ENCODE data around the gene DHX35. TPM values are rescaled to one million over a fixed set of nuclear protein-coding genes. Genes with fewer than 3 reads are reported as not detected.

Gene DHX35
- total RNA-seq, 1 experiment from 2014 or later, result 15.9 TPM

DNA sequence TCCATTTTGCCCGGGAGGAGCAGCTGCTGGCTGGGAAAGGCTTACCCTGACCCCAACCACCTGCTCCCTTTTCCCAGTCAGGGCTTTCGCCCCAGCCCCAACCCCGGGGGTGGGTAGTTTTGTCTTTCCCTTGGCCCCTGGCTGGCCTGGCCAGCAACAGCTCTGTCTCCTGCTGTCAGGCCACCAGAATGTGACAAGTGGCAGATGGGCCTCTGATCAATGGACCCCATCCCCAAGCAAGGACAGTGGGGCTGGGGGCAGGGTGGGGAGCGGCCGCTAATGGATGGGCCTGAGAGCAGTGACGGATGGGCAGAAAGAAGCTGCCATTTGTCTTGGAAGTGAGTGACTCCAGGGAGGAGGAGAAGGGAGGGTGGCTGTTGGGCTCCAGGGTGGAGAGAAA lies 121.6 kb downstream of the DHX35 start:
- H3K27me3 ChIP-seq (replicated peaks; ENCODE audit: insufficient read depth, low read depth, low read length, poor library complexity), result peaks cover 12% of the 10 kb centered on the region
- intact Hi-C loops (cut with micrococcal nuclease; ENCODE audit: unreplicated experiment), result no loop called here
- no peak for DNase-seq (ENCODE audit: low spot score)
- no TSS peak for BruUV-seq (replicated peaks)
- ChIA-PET CTCF (no interaction called here), POLR2A (ENCODE audit: low non-redundant PET) (no interaction called here)
- H3K36me3 ChIP-seq (ENCODE audit: insufficient read depth, low read length, poor library complexity, severe bottlenecking), result no peaks in the 10 kb centered on the region
- no peaks in the 10 kb centered on the region for H3K9me3 ChIP-seq (ENCODE audit: low read depth, low read length, poor library complexity, severe bottlenecking)
- no peak overlapping the region for H3K27ac ChIP-seq (ENCODE audit: low read depth, low read length, poor library complexity, severe bottlenecking)
- no peaks in the 10 kb centered on the region for H3K4me1 ChIP-seq (ENCODE audit: insufficient read depth, low read length, poor library complexity, severe bottlenecking)
- no peak overlapping the region for H3K4me3 ChIP-seq (ENCODE audit: low read depth, low read length, poor library complexity, severe bottlenecking)
- TF ChIP-seq EZH2 (IDR thresholded peaks at IDR 0.05; ENCODE audit: borderline replicate concordance, low read depth, low read length, poor library complexity, severe bottlenecking), result no peak
- TF ChIP-seq, protein P1, sequence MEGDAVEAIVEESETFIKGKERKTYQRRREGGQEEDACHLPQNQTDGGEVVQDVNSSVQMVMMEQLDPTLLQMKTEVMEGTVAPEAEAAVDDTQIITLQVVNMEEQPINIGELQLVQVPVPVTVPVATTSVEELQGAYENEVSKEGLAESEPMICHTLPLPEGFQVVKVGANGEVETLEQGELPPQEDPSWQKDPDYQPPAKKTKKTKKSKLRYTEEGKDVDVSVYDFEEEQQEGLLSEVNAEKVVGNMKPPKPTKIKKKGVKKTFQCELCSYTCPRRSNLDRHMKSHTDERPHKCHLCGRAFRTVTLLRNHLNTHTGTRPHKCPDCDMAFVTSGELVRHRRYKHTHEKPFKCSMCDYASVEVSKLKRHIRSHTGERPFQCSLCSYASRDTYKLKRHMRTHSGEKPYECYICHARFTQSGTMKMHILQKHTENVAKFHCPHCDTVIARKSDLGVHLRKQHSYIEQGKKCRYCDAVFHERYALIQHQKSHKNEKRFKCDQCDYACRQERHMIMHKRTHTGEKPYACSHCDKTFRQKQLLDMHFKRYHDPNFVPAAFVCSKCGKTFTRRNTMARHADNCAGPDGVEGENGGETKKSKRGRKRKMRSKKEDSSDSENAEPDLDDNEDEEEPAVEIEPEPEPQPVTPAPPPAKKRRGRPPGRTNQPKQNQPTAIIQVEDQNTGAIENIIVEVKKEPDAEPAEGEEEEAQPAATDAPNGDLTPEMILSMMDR (conservative IDR thresholded peaks at IDR 0.05; ENCODE audit: low read depth, low read length), result no peak

DNA sequence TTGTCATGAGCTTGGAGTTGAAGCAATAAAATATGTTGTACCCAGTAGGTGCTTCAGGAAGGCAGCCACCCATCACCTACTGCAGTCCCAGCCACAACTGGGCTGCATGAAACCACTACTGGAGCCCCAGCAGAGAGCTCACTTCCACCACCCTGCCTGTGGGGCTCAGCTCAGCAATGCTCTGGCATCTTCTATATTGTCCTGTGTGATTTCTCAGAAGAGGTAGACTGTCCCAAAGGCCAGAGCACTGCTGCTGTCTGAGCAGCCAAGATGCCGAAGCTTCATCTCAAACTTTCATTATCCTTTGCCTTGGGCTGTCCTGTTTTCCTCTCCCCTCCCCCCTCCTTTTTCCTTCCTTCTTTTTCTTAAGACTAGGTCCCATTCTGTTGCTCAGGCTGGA lies 126.9 kb downstream of the DHX35 start:
- DNase-seq (ENCODE audit: low spot score), result no peak
- peaks cover 9% of the 10 kb centered on the region for H3K4me1 ChIP-seq (ENCODE audit: insufficient read depth, low read length, poor library complexity, severe bottlenecking)
- H3K27me3 ChIP-seq (replicated peaks; ENCODE audit: insufficient read depth, low read depth, low read length, poor library complexity), result peaks cover under 1% of the 10 kb centered on the region
- POLR2A ChIA-PET (ENCODE audit: low non-redundant PET), result no interaction called here
- H3K9me3 ChIP-seq (ENCODE audit: low read depth, low read length, poor library complexity, severe bottlenecking), result no peaks in the 10 kb centered on the region
- H3K36me3 ChIP-seq (ENCODE audit: insufficient read depth, low read length, poor library complexity, severe bottlenecking), result no peaks in the 10 kb centered on the region
- TF ChIP-seq, protein P1 (conservative IDR thresholded peaks at IDR 0.05; ENCODE audit: low read depth, low read length), result no peak
- no peak for TF ChIP-seq EZH2 (IDR thresholded peaks at IDR 0.05; ENCODE audit: borderline replicate concordance, low read depth, low read length, poor library complexity, severe bottlenecking)
- no peak overlapping the region for H3K27ac ChIP-seq (ENCODE audit: low read depth, low read length, poor library complexity, severe bottlenecking)
- H3K4me3 ChIP-seq (ENCODE audit: low read depth, low read length, poor library complexity, severe bottlenecking), result no peak overlapping the region
- intact Hi-C loops (cut with micrococcal nuclease; ENCODE audit: unreplicated experiment), result no loop called here
- CTCF ChIA-PET, result interaction anchor here (0.7 kb wide), 1 partner anchor 340 kb away, joined by 4 read pairs; no protein-coding TSS in a partner anchor
- BruUV-seq (replicated peaks), result no TSS peak

Other genes with a start within 250 kb of the DHX35 start
- not detected in 2 replicates for gene SLC32A1, start 237.9 kb upstream of the DHX35 start, total RNA-seq (2021)
- gene ACTR5, start 213.9 kb upstream of the DHX35 start, total RNA-seq (2021), result 11.2 and 11.5 TPM in 2 replicates
- gene PPP1R16B, start 156.6 kb upstream of the DHX35 start, total RNA-seq (2021), result 0.13 and 0.17 TPM in 2 replicates
- gene FAM83D, start 35.9 kb upstream of the DHX35 start, total RNA-seq (2021), result 67.2 and 74.0 TPM in 2 replicates

Data from A673 (cell line).